DMS153 (cell line): ENCODE data around the gene NRAS.
A peak's percentile ranks its signal among the peaks of the same experiment; 100 is the strongest.

Experiments
- DNase-seq: peaks from one replicate; lab custom pipeline; 2025; lab: John Stamatoyannopoulos, UW

Gene NRAS

DNA sequence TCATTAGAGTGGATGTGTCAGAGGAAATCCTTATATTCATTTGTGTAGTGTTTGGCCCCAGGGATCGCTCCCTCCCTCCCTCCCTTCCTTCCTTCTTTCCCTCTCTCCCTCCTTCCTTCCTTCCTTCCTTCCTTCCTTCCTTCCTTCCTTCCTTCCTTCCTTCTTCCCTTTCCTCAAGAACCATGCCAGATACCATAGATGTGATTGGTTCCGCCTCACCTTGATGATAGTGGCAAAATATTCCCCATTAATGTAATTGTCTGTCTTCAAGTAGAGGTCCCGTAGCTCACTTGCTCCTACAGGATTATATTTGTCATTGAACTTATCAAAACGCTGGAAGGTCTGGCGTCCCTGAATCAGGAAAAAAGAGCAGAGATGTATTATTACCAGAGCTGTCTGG lies 38.9 kb downstream of the NRAS start:
- no peak for DNase-seq

DNA sequence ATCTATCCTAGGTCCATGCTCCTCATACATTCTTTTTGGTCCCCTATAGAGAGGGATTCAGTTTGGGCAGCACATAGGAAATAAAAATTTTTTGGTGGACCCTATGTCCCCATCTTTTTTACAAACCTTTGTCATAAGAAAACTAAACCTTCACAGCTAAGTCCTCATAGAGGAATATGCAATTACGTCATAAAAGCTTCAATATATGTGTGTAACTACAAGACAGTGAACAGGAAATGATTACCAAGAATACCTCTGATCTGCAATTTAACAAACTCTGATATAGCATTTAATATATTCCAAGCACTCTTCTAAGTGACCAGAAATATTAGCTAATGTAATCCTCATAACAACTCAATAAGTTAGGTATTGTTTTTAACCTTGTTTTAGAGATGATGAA lies 40.5 kb downstream of the NRAS start:
- DNase-seq, result no peak

DNA sequence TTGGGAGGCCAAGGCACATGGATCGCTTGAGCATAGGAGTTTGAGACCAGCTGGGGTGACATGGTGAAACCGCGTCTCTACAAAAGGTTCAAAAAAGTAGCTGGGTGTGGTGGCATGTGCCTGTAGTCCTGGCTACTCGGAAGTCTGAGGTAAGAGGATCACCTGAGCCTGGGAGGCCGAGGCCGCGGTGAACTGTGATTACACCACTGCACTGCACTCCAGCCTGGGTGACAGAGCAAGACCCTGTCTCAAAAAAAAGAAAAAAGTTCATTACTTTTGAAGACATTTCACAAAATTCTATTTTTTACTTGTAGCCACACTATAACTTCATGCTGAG lies 44.7 kb downstream of the NRAS start:
- DNase-seq, result no peak

DNA sequence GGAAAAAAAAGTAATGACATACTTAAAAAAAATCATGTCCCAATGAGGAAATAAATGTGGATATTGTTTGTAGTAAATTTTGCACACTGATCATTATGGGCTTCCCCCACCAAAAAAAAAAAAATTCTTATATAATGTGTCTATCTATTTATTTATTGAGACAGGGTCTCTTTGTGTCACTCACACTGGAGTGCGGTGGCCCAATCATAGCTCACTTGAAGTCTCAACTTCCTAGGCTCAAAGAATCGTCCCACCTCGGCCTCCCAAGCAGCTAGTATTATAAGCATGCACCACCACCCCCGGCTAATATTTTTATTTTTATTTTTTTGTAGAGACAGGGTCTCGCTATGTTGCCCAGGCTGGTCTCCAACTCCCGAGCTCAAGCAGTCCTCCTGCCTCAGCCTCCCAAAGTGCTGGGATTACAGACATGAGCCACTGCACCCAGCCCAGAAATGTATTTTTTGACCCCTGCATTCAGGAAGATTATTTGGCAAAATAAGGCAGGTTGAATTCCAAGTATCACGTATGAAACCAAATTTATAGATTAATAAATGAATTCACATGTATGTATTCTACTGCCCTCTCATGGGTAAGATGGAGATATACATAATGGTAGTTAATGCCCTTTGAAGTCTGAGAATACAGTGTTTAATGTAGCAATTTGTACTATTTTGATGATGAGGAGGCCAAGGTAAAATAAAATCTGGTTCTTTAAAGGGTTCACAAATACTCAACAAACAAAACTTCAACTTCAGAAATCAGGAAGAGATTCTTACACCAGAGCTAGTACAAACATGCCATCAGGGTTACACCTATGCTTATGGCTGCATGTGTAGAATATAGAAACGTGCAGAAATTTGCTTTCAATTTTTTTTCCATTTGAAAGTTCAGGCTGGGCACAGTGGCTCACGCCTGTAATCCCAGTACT lies 45.3 kb downstream of the NRAS start:
- DNase-seq, result no peak

DNA sequence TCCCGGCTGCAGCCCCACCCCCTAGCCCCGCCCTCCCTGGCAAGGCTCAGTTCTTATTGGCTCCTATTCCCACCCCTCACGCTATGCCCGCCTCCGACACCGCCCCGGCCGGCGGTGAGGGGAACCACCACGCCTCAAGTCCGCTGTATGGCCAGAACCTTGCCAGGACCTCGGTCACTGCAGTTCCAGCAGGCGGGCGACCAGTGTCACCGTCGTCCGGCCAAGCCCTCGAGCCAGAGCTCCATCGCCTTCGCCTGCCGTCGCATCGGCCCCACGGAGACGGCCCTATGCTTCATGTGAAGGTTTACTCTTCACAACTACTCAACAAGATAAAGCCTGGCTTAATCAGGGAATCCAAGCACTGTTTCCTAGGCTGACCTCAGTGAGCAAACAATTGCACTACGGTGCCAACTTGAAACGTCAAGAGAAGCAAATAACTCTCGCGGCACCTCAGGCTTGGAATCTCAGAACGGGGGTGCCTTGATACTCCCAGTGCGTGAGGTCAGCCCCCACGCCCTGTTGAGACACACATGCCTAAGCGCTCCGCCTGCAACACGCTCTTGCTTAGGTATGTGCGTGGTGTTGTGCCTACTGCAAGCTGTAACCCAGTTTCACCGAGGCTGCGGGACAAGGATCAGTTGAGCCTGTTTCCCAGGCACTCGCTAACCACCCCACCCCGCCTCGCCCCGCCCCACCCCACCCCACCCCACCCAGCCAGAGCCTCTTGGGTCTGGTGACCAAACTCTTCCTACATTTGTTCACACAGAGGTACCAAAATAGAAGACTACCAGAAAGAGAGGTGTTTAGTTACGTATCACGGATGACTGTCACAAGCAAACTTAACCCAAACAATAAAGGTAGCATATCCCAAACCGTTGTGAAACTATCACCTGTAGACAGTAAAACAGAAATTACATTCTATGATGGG lies 46.2 kb downstream of the NRAS start:
- DNase-seq, result peak; percentile 51

DNA sequence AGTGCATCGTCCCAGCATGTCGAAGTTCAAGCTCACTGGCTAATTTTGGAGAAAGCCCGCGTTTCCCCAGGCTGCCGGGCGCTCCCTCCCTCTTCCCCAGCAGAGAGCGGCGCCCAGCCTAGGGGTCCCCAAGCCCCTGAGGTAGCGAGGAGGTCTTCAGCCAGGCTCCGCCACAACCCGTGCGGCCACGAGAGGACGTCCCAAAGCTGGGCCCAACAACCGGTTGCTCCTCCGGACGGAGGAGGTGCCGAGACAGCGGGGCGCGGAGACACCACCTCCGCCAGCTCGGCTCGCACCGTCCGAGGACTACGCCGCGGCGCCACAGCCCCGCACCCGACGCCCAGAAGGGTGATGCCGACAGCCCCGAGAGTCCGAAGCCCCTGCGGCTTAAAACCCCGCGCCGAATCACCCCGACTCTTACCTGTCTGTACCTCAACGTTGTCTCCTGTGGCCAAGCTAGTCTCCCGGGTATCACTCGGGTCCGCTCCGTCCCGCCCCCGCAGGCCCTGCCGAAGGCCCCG lies 46.9 kb downstream of the NRAS start, which contains the start of gene DENND2C:
TSS of gene DENND2C (minus strand) at position 488 of the 521 bp plus-strand sequence. CDS start 44,065 bp downstream, outside the sequence.
- no peak for DNase-seq

DNA sequence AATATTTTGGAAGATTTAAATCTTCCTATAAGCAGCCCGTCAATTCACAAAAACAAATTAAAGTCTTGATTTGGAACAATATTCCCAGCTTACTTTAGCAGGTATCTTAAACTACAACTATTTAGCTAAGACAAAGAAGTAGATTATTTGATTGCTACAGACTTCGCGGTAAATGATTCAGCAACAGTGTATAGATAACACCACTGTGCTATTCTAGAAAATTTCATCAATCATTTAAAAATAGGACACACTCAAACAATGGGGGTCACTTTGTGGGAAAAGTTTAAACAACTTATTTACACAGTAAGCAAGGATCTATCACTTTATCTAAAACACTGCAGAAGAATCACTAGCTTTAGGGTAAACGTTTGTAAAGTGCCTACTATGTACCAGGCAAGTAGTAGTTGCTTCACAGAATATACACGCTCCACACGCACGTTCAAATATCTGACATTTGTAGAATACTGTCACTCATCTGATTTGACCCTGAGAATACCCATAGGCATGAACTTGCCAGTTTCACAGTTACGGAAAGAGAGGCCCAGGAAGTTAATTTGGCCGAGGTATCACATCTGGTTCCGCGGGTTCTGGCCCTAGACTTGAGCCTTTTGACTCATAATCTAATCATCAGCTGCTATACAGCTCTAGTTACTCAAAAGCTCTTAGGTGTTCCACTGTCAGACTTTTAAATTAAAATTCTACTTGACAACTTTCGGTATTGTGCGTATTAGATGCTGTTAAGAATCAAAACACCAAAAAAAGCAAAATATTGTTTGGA lies 47.6 kb downstream of the NRAS start:
- no peak for DNase-seq

DNA sequence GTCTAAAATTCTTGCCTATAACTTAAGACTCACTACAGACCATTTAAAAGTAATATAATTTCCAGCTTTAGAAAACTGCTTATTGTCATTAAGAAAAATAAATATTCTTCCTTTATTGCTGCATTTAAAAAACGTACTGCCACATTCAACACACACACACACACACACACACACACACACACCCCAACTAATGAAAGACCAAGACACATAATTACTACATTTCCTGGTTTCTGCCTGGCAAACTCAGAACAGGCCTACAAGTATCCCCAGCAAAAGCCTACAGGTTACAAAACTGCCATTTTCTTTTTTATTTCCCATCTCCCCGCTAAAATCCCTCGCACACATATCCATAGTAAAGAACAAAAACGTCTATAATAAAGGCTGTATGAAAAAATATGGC lies 48.2 kb downstream of the NRAS start:
- DNase-seq, result no peak

DNA sequence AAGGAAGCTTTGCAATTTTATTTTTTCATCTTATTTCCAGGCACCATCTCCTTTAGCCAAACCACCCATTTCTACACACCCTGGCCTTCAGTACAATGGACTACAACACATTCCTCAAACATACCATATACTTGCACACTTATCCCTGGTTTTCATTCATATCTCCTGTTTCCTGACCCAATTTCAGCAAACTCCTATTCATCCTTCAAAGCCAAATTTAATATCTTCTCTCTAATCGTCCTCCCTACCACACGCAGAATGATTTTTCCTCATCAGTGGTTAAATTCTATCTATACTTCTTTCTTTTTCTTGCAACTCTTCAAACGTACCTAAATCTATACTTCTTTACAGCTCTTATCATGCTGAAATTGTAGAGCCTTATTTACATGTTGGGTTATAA lies 49.6 kb downstream of the NRAS start:
- no peak for DNase-seq

DNA sequence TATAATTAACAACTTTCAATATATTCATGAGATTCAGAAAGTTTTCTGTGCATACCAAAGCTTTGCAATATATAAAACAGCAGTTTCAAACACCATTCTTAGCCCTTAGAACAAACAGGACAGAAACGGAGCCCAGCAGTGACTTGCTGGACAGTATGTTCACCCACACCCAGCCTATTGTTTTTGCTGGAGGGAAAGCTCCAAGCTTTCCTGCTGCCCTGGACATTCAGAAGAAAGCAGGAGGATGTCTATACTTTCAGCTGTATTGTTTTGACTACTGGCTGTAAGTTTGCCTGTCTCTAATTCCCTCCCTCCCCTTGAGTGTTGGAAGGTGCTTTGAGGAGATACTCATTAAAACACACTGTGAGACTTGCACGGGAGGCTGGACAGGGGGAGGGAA lies 56.3 kb downstream of the NRAS start:
- DNase-seq, result no peak
